GM21737 (cell line): ENCODE measurements around the gene KDM3A.

Source experiments
- ATAC-seq: cut with Tn5 transposase; IDR thresholded peaks from one replicate; pipeline ENCODE4 v1.9.1; 2021; ENCODE audit warnings: mild to moderate bottlenecking, moderate library complexity; ENCODE audit not compliant: unreplicated experiment

KDM3A gene

DNA sequence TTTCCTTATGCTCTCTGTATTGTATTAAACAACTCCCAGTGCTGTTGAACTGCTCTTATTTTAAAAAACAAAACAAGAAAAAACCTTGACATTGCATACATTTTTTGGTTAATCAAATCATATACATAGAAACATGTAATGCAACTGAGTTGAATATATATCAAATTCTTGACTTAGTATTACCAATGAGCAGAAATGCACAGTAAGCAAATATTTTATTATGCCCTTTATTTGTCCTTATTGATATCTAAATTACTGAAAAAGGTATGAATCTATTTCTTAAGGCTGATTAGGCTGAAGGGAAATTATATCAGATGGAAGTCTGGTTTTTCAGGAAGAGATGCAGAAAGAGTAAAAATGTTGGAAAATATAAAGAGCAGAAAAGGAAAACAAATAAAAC, 6.9 kb upstream of the KDM3A start:
- ATAC-seq: no peak

DNA sequence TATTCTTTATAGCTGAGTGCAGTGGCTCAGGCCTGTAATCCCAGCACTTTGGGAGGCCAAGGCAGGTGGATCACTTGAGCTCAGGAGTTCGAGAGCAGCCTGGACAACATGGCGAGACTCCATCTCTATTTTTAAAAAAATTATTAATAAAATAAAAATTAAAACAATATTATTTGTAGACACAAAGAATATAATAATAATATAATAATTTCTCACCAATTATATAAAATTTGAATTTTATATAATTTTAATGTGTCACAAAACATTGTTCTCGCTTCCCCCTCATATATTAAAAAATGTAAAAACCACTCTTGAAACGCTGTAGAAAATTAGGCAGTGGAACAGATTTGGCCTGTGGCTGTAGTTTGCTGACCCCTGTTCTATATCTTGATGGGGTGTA, 5.6 kb upstream of the KDM3A start:
- ATAC-seq: no peak

DNA sequence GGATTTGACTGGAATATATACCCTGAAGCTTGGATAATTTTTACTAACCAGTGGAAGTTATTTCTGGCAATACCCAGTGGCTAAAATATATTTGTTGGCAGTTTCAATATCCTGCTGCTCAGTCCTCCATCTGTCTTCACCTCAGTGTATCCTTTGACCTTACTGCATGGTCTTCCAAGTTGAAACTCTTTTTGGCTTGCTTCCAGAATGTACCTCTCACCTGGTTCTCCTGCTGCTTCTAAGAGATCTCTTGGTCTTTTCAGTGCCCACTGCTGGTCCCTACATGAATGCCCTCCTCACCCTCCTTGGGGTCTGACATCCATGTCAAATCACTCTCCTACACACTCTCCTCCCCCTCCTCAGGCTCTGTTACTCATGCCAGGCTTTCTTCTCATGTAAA, 4.8 kb upstream of the KDM3A start:
- ATAC-seq: no peak

DNA sequence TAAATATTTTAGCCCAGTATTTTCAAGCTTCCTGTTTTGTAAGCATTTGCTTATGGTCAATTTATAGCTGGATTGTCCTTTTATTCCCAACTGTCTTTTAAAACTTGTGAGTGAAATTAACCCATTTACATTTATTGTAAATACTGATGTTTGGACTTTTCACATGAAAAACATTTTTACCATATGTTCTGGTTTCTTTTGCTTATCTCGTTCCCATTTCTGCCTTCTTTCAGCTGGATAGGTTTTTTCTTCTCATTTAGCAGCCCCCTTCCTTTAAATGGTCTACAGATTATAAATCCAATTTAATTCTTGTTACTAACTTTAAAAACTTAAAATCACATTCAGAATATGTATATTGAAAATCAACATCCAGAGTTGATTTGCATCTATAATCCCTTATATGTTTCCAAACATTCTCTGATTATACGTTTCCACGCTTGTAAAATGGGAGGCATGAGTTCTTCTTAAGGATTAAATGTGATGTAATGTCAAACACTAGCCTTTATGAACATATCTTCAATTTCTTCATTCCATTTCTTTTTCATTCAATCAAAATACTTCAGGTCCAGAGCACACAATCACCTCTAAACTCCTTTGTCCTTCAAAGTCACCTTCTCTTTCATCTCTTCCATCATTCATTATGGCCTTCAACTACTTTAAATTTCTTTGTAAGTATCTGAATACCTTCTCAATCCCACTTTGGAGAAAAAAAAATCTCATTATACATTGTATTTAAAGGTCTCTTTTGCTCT, 1.1 kb upstream of the KDM3A start:
- no peak for ATAC-seq

DNA sequence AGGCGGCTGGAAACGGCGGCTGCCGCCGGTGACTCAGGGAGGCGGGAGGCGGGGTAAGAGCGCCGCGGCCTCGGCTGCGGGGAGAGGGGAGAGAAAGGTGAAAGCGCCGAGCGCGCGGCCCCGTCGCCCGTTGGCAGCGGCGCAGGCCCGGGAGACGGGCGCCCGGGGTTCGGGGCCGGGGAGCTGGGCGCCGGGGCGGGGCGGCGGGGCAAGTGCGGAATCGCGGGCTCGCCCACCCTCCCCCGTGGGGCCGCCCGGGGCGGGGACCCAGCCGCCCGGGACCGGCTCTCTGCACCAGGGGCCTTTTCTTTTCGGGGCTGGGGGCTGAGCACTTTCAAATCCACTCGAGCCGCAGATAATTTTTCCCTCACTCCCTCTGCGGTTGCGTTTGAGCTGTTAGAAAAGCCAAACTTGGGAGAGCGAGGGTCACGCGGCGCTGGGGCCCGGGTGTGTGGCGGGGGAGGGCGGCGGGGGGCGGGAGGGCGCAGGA, 266 bp downstream of the KDM3A start:
- peak; percentile 24 for ATAC-seq

DNA sequence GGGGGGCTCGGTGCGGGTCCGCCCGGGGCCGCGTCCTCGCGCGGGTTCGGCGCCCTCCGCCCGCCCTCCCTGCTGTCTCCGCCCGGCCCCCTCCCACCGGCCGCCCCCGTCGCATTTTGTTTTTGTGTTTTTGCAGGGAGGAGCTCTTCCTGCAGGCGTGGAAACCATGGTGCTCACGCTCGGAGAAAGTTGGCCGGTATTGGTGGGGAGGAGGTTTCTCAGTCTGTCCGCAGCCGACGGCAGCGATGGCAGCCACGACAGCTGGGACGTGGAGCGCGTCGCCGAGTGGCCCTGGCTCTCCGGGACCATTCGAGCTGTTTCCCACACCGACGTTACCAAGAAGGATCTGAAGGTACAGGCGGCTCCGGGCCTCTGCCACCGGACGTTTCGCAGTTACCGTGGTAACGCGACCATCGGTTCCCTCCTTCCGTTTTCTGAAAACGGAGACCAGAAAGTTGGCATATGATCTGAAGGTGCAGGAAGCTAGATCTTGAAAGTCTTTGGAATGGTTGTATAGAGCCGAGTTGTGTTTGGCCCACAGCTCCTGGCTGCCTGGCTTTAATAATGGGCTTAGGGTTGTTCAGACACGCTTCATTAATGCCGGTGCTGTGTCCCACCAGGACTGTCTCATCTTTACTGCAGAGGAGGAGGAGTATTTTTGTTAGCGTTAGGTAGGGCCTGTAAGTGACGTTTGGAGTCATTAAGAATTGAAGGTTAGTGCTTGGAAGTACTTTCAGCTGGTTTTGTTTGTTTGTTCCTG, 891 bp downstream of the KDM3A start:
- peak; percentile 17 for ATAC-seq

DNA sequence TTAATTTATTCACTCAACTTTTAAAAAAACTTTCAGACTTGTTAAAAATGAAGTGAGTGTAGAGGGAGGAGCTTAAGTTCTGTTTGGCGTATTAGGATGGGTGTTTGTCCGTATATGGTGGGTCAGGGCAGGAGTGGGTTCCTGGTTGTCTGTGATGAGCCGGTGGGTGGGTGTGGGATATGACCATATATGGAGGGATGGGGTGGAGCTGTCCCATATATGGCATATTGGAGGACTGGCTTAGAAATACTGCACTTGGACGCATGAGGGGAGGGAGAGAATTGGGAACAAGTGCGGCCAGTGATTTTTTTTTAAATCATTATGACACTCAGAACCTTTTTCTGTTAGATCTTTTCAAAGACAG, 1.5 kb downstream of the KDM3A start:
- peak; percentile 47 for ATAC-seq

DNA sequence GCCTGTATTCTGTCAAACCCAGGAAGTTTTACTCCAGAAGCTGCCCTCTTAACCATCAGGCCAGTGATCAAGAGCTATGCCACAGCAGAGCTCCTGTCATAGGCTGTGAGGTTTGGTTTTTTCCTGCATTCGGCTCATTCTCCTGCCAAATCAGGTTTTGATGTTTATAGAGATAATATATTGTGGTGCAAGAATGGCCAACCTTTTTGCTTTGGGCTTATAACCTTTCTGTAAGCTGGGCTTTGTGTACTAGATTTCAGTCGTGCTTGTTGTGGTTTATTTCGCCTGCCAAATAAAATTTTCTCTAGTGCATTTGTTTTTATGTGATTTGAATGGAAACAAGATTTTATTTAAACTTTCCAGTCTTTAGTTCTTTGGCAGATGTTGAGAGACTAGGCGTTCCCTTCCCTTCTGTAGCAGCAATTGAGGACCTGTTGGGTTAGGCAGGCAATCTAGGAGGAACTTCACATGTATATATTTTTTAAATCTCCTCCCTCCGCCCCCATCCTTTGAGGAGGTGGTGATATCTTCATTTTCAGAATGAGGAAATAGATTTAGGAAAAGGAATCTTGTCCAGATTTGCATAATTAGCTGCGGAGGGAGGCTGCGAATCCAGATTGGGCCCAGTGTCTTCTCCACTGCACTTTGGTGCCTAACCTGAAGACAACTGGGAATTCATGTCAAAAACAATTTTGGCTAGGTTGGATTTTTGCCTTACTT, 2.6 kb downstream of the KDM3A start:
- ATAC-seq: no peak

DNA sequence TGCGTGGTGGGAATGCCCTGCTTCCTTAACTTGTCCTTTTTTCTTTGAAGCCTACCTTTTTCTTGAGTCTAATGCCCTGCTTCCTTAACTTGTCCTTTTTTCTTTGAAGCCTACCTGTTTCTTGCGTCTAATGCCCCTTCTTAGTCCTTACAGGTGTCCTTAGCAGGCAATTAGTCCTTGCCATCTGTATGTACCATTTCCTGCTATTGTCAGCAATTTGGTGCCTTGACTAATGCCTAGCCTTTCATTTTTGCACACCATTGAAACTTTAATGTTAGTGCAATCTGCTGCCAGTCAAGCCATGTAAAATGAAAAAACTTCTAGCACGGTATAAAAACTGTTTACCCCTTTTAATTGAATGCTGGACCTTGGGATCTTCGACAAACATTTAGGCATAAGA, 4.3 kb downstream of the KDM3A start:
- ATAC-seq: no peak

DNA sequence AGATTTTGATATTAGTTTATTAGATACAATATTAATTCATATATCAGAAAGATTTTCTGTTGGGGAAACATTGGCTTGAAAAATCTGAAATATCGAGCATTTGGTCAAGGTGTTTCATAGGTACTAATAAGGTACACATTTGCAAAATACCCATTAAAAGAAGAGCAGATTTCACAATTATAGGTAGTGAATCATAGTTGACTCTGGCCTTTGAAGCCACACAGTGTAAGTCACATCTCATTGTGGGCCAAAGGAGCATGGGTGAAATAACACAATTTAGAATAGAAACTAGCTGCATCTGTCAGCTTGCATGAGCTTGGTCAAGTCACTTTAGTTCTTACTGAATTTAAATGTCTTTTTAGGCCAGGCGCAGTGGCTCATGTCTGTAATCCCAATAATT, 4.9 kb downstream of the KDM3A start:
- ATAC-seq: no peak

DNA sequence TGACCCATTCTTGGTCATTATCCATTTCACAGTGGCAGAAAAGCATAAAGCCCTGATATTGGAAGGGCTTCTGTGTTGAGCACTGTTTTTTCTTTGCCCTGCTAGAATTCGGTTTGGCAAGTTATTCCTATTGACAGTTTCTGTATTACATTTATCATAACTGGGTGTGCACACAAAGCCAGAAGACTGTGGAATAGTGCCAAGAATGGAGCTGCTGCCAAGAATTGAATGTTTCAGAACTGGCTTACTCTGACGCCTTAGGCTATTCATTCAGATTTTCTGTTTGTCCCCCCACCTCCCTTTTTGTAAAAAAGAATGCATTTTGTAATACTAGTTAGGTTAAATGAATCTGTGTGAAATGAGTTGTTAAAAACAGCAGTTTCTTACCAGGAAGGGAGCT, 12.7 kb downstream of the KDM3A start:
- no peak for ATAC-seq

DNA sequence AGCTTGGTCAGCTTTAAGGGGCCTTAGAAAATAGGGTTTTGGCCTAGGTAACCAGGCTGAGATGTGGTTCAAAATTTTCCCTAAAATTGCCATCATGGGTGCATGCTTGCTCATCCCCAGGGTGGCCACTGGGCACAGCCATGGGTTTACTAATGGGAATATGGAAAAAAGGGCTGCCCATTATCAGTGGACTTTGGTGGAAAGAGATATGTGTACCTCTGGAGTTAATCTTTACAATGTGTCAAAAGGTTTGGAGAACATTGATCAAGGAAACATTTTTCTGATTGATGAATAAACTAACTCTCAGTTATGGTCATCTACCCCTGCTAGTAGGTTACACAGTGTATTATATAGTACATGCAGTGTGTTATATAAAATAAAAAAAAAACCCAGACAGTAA, 13.1 kb downstream of the KDM3A start:
- ATAC-seq: no peak

DNA sequence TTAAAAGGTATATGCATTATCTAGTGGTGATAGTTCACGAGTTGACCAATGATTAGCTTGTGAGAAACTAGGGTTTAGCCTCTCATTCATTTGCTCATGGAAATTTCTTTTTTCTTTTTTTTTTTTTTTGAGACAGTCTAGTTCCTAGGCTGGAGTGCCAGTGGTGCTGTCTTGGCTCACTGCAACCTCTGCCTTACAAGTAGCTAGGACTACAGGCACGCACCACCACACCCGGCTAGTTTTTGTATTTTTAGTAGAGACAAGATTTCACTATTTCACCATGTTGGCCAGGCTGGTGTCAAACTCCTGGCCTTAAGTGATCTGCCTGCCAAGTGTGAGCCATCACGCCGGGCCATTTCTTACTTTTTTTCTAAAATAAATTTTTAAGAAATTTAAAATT, 14.0 kb downstream of the KDM3A start:
- no peak for ATAC-seq

DNA sequence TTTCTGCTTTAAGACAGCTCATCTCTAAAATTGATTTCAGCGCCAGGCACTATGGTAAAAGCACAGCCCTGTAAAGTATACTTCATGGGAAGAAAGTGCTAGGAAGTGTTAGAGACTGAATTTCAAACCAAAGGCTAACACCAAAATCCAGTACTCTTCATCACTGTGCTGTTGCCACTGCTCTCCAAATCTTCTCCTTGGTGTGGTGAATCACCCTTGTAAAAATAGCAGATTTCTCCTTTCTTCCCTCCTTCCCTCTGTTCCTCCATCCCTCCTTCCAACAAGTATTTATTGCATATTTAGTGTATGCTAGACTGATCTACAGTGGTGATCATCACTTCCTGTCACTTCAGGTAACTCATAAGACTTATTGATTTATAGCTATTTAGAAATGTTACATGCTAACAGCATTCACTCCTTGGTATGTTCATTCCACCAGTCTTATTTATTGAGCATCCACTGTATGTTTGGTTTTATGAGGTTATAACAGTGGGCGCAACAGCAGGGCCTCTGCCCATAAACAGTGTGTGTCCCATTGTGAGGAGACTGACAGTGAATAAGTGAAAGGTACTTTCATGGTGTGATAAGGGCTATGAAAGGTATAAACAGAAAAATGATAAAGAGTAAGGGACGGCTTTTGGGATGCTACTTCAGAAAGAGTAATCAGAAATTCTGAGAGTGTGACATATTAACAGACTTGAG, 20.0 kb downstream of the KDM3A start:
- no peak for ATAC-seq

DNA sequence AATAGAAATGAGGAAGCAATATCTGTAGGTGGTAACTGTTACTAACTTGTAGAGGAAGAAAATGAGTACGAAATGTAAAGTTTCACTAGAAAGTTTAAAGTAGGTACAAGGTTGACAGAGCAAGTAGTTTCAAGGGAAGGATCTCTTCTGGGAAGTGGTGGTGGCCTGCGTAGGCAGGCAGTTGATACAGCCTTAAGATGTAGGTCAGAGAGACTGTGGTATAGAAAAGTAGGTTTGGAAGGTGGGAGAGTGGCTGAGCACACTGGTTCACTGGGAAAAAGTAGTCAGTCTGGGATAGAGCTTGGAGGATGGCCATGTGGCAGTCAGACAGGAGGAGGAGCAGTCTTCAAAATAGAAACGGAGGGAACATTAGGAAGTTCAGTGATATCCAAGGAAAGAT, 23.5 kb downstream of the KDM3A start:
- no peak for ATAC-seq

DNA sequence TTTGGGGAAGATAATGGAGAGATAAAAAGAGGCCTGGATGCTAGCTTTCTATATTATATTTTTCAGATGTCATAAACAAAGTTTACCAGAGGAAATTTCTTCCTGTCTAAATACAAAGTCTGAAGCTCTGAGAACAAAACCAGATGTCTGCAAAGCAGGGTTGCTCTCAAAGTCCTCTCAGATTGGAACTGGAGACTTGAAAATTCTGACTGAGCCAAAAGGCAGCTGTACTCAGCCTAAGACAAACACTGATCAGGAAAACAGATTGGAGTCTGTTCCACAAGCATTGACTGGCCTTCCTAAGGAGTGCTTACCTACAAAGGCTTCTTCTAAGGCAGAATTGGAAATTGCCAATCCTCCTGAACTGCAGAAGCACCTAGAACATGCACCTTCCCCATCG, 25.1 kb downstream of the KDM3A start:
- ATAC-seq: no peak

DNA sequence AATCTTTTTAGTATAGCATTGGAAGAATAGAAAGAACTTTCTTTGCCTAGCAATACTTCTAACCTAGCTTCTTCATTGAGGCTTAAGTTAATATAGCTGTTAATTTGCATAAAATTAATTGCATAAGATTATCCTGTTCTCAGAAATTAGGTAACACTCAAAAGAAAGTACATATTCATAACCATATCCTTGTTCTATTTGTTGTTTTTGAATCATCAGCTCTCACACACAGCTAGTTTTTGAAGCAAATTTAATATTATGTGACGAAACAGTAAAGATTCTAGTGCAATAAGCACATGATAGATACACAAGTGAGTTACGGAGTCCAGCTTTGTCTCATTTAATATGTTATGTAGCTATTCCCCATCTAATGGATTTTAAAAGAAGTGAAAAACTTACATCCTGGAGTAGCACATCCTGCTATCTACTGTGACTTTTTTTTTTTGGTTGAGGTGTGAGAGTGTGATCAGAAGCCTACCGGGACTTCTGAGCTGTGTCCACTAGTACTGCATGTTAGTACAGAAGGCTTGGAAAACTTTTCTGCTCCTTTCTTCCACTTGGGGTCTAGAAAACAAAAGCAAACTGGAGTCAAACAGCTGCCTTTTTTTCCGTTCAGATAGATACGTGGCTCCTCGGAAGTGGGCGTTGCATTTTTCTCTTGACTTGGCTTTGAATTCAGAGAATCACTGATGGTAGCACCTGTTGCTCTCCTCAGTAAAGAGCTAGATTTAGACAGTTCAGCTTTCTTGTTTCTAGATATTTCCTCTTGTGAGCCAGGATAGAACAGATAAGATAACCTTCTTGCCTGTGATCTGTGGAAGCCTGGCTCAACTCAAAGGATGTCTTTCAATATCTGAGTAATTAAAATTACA, 27.2 kb downstream of the KDM3A start:
- ATAC-seq: no peak

DNA sequence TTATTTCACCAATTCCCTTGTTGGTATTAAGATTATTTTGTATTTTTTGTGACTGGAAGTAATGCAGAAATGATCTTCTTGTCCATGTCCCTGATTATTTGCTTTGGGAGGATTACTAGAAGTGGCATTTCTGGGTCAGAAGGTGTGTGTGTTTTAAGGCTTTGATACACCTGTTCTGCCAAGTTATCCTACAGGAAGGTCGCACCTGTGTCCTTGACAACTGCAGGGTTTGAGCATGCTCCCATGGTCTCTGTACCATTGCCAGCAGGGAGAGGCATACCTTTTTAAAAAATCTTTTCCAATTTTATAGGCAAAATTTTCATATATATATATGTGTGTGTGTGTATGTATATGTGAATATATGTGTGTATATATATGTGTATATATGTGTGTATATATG, 29.7 kb downstream of the KDM3A start:
- ATAC-seq: no peak

DNA sequence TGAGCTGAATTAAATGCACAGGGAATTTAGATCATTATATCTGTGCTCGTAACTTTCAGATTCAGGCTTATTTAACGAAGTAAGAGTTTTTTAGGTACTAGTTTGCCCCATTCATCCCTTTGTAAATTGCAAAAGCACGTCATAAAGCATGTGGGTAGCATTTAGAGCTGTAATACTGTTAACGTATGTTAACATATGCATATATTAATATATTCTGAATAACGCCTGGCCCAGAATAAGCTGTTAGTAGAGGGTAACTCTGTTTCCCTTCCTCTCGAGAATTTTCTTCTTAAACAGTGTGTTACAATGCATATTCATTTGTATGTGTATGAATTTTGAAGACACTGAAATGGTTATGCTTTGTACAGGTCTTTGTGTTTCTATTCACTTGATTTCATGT, 30.5 kb downstream of the KDM3A start:
- ATAC-seq: no peak

DNA sequence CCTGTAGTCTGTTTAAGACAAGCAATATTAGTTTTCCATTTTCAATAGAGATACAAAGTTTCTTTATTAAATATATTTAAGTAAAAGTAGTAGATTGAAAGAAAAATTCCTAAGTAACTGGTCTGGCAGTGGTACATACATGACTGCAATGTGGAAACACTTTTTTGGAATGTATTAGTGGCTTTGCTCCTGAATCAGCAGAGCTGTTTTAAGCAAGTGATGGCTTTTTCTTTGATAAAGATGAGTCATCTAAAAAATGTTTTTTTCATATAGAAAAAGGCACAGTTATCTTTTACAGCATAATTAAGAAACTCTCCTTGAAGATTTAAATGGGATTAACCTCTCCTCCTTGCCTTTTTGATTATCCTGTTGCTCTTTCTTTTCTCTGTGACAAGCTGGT, 34.9 kb downstream of the KDM3A start:
- no peak for ATAC-seq
